Right atrium auricular region (tissue), 2 donors: ENCODE data around the gene PUM2. TPM values are rescaled to one million over a fixed set of nuclear protein-coding genes. Genes with fewer than 3 reads are reported as not detected.

Source experiments
- DNase-seq: peaks from one replicate; pipeline ENCODE4 v3.0.0-alpha.2; 2019; ENCODE audit warnings: low spot score
- H3K27ac ChIP-seq, 2 donors: fragments of 200-600 bp; sonication (generic); 1 replicate in 1 of 2; 2 replicates in 1 of 2; pipeline ENCODE4 v1.5.1; 2016 to 2019
- H3K27me3 ChIP-seq, 2 donors: fragments of 200-600 bp; sonication (generic); one replicate each; pipeline versions ENCODE4 v1.5.1 to v1.6.0; 2017 to 2019
- H3K36me3 ChIP-seq: fragments of 200-600 bp; sonication (generic); one replicate; pipeline ENCODE4 v1.5.1; 2016
- H3K4me1 ChIP-seq, 2 donors: fragments of 200-600 bp; sonication (generic); one replicate each; pipeline versions ENCODE4 v1.5.1 to v1.6.0; 2017 to 2019
- H3K4me3 ChIP-seq, 2 donors: fragments of 200-600 bp; sonication (generic); 1 replicate in 1 of 2; 2 replicates in 1 of 2; pipeline ENCODE4 v1.5.1; 2017 to 2019; ENCODE audit warnings: mild to moderate bottlenecking in 1 of 2, moderate library complexity in 1 of 2
- H3K9me3 ChIP-seq, 2 donors: fragments of 200-600 bp; sonication (generic); one replicate each; pipeline ENCODE4 v1.5.1; 2019
- total RNA-seq, 2 donors: library from RNA; depleted of rRNA; stranded (reverse); fragments of >200 nt; gene quantifications; one replicate each; pipeline ENCODE4 v1.1.0, GENCODE V29; 2016
- TF ChIP-seq, protein P1 (sequence below), 2 donors: fragments of 200-600 bp; sonication (generic); IDR thresholded peaks; one replicate each; pipeline ENCODE4 v1.5.1; 2019; ENCODE audit warnings: antibody characterized with exemption in 2 of 2

PUM2 gene
- total RNA-seq, 2 donors from 2014 or later = 35.0 to 44.8 TPM

DNA sequence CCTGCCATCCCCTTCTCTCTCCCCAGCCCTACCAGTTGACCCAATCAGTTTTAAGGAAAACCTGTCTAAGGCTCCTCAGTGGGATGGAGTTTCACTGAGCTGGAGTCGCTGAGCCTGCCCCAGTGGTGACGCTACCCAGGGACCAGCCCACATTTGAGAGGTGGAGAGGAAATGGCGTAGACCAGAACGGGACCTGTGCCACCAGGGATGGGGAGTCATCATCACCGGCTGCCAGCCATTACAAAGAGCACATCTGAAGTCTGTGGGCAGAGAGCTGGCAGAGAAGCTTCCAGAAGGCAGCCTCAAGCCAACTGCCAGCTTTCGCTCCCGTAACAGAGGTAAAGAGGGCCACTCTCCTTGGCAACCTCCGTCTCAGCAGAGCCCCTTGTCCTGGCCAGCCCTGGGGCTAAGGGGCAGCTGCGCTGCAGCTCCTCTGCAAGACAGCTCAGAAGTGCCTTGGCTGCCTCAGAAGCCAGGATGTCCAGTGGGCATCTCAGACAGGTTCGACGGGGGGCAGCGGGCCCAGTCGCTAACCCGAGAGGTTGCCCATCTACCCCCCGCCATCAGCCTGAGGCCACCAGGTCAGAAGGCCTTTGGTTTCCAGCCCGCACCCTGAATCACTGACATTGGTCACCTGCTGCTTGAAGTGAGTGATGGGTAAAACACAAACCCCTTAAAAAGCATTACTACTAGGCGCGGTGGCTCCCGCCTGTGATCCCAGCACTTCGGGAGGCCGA lies 141.1 kb downstream of the PUM2 start:
- TF ChIP-seq, protein P1, sequence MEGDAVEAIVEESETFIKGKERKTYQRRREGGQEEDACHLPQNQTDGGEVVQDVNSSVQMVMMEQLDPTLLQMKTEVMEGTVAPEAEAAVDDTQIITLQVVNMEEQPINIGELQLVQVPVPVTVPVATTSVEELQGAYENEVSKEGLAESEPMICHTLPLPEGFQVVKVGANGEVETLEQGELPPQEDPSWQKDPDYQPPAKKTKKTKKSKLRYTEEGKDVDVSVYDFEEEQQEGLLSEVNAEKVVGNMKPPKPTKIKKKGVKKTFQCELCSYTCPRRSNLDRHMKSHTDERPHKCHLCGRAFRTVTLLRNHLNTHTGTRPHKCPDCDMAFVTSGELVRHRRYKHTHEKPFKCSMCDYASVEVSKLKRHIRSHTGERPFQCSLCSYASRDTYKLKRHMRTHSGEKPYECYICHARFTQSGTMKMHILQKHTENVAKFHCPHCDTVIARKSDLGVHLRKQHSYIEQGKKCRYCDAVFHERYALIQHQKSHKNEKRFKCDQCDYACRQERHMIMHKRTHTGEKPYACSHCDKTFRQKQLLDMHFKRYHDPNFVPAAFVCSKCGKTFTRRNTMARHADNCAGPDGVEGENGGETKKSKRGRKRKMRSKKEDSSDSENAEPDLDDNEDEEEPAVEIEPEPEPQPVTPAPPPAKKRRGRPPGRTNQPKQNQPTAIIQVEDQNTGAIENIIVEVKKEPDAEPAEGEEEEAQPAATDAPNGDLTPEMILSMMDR (IDR thresholded peaks at IDR 0.05) = no peak
- H3K4me1 ChIP-seq = no peaks in the 10 kb centered on the region
- no peaks in the 10 kb centered on the region for H3K9me3 ChIP-seq
- H3K36me3 ChIP-seq = no peaks in the 10 kb centered on the region
- H3K27ac ChIP-seq = no peak overlapping the region
- DNase-seq = no peak
- H3K4me3 ChIP-seq = no peak overlapping the region
- H3K27me3 ChIP-seq = no peaks in the 10 kb centered on the region

GRCh38 chr2:20208476-20208859 lies 142.2 kb downstream of the PUM2 start:
- no peaks in the 10 kb centered on the region for H3K9me3 ChIP-seq
- no peaks in the 10 kb centered on the region for H3K27me3 ChIP-seq
- H3K4me1 ChIP-seq = no peaks in the 10 kb centered on the region
- H3K27ac ChIP-seq = no peak overlapping the region
- H3K36me3 ChIP-seq = no peaks in the 10 kb centered on the region
- TF ChIP-seq, protein P1 (IDR thresholded peaks at IDR 0.05) = no peak
- no peak for DNase-seq
- no peak overlapping the region for H3K4me3 ChIP-seq

DNA sequence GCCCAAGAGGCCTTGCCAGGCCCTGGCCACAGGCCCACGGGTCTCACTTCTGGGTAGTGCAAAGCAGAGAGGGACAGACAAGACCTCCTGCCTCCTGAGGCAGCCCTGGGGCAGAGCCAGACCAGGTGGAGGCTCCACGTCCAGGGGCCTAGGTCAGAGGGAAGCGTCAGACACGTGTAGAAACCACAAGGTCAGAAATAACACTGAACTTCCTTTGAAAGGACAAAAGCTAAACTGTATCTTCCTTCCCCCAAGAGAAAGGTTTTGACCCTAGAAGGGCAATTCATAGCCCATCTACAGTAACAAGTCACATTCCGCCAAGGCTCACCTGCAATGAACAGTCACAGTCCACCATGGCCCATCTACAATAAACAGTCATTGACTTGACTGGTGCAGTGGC lies 143.6 kb downstream of the PUM2 start:
- TF ChIP-seq, protein P1 (IDR thresholded peaks at IDR 0.05) = no peak
- Histone ChIP-seq H3K27ac (no peak overlapping the region), H3K4me3 (no peak overlapping the region), H3K36me3 (no peaks in the 10 kb centered on the region), H3K27me3 (no peaks in the 10 kb centered on the region), H3K9me3 (no peaks in the 10 kb centered on the region), H3K4me1 (no peaks in the 10 kb centered on the region)
- no peak for DNase-seq

- TF ChIP-seq, protein P1 (IDR thresholded peaks at IDR 0.05) = no peak
- no peaks in the 10 kb centered on the region for H3K9me3 ChIP-seq
- no peak for DNase-seq
- no peaks in the 10 kb centered on the region for H3K27me3 ChIP-seq
- no peak overlapping the region for H3K27ac ChIP-seq
- H3K4me3 ChIP-seq = no peak overlapping the region
- no peaks in the 10 kb centered on the region for H3K4me1 ChIP-seq
- H3K36me3 ChIP-seq = no peaks in the 10 kb centered on the region
Measured at GRCh38 chr2:20205915-20206524, 144.6 kb downstream of the PUM2 start.

DNA sequence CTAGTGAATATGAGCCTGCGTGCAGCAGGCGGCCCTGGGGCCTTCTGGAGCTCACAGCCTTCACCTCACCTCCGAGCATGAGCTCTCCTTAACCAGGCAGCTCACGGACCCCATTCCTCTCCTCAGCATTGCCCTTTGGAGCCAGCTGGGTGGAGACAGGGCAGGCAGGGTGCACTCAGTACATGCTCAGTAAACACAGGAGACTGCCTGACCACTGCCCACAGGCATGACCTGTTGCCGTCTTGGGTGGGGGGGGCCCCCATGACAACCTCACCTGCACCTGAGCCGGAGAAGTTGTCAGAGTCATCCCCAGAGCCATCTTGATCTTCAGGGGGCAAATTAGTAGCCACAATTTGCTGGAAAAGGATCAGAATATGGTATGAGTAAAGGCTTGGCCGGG lies 145.6 kb downstream of the PUM2 start:
- H3K36me3 ChIP-seq = no peaks in the 10 kb centered on the region
- H3K4me1 ChIP-seq = no peaks in the 10 kb centered on the region
- TF ChIP-seq, protein P1 (IDR thresholded peaks at IDR 0.05) = no peak
- H3K4me3 ChIP-seq = no peak overlapping the region
- DNase-seq = no peak
- no peak overlapping the region for H3K27ac ChIP-seq
- no peaks in the 10 kb centered on the region for H3K9me3 ChIP-seq
- H3K27me3 ChIP-seq = no peaks in the 10 kb centered on the region
